OCI-LY1 (cell line): ENCODE measurements around the gene SPACA7.

ENCODE experiments used
- H2AFZ ChIP-seq: fragments of 200-600 bp; sonication (generic), shearing (Covaris generic); 2 replicates; pipeline ENCODE4 v1.6.0; 2014; ENCODE audit warnings: antibody characterized with exemption, mild to moderate bottlenecking, low read length
- H3F3A ChIP-seq: fragments of 200-600 bp; sonication (generic), shearing (Covaris generic); 2 replicates; pipeline ENCODE4 v1.6.0; 2014; ENCODE audit warnings: mild to moderate bottlenecking, antibody characterized with exemption, low read length, moderate library complexity; ENCODE audit not compliant: insufficient read depth
- H3K27ac ChIP-seq: fragments of 200-600 bp; sonication (generic); 2 replicates; pipeline ENCODE4 v1.5.1; 2014; ENCODE audit warnings: low read length, mixed run types, mild to moderate bottlenecking, low read depth; ENCODE audit not compliant: poor library complexity, severe bottlenecking
- H3K27me3 ChIP-seq: fragments of 200-600 bp; sonication (generic); 2 replicates; pipeline ENCODE4 v1.6.0; 2014; ENCODE audit warnings: antibody characterized with exemption, mild to moderate bottlenecking, low read length, moderate library complexity; ENCODE audit not compliant: insufficient read depth
- H3K36me3 ChIP-seq: fragments of 200-600 bp; sonication (generic); 2 replicates; pipeline ENCODE4 v1.6.1; 2014; ENCODE audit warnings: mild to moderate bottlenecking, antibody characterized with exemption, low read length, moderate library complexity, mixed read lengths; ENCODE audit not compliant: insufficient read depth
- H3K4me1 ChIP-seq: fragments of 200-600 bp; sonication (generic); 2 replicates; pipeline ENCODE4 v1.5.1; 2014; ENCODE audit warnings: mild to moderate bottlenecking, low read length, moderate library complexity; ENCODE audit not compliant: insufficient read depth, severe bottlenecking
- H3K4me2 ChIP-seq: fragments of 200-600 bp; sonication (generic), shearing (Covaris generic); 2 replicates; pipeline ENCODE4 v1.6.1; 2014; ENCODE audit warnings: low read length
- H3K4me3 ChIP-seq: fragments of 200-600 bp; sonication (generic); 2 replicates; pipeline ENCODE4 v1.5.1; 2014; ENCODE audit warnings: low read length, low read depth, mild to moderate bottlenecking, mixed read lengths; ENCODE audit not compliant: poor library complexity, severe bottlenecking
- H3K79me2 ChIP-seq: fragments of 200-600 bp; shearing (Covaris generic); 2 replicates; pipeline ENCODE4 v1.6.1; 2016; ENCODE audit warnings: mixed run types, low read length, mixed read lengths; ENCODE audit not compliant: insufficient read depth
- H3K9ac ChIP-seq: fragments of 200-600 bp; sonication (generic), shearing (Covaris generic); 2 replicates; pipeline ENCODE4 v1.6.1; 2014; ENCODE audit warnings: mild to moderate bottlenecking, low read length, mixed read lengths
- H3K9me2 ChIP-seq: fragments of 200-600 bp; sonication (generic), shearing (Covaris generic); 2 replicates; pipeline ENCODE4 v1.6.1; 2014; ENCODE audit warnings: low read depth, mild to moderate bottlenecking, low read length, mixed read lengths
- H3K9me3 ChIP-seq: fragments of 200-600 bp; shearing (Covaris generic); 2 replicates; pipeline ENCODE4 v1.6.1; 2014; ENCODE audit warnings: low read length, mixed read lengths
- H4K20me1 ChIP-seq: fragments of 200-600 bp; sonication (generic), shearing (Covaris generic); 2 replicates; pipeline ENCODE4 v1.6.0; 2016; ENCODE audit warnings: mild to moderate bottlenecking, low read length; ENCODE audit not compliant: insufficient read depth
- CTCF ChIP-seq: fragments of 200-600 bp; sonication (generic), shearing (Covaris generic); IDR thresholded peaks from 2 replicates; pipeline ENCODE4 v1.5.1; 2017; ENCODE audit warnings: mild to moderate bottlenecking, antibody characterized with exemption, low read length, moderate library complexity, mixed read lengths
- EZH2 ChIP-seq: fragments of 200-600 bp; sonication (generic), shearing (Covaris generic); IDR thresholded peaks from 2 replicates; pipeline ENCODE4 v1.8.0; 2017; ENCODE audit warnings: borderline replicate concordance, mixed run types, mild to moderate bottlenecking, antibody characterized with exemption, low read length, moderate library complexity, mixed read lengths

The SPACA7 gene

DNA sequence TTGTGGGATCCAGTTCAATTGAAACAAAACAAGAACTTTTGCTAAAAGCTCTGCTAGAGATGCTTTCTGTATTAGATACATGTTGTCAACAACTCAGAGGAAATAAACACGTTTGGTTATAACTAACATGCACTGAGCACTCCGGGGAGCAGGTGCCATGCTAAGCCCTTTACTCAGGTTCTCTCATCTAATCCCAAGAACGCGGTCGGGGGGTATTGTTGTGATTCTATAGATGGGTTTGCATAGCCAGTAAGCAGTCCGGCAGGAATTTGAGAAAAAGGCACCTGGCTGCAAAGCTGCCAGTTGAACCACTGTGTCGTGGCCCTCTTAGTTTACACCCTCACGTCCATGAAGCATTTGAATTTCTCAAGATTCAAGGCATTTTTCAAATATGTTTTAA lies 24.3 kb upstream of the SPACA7 start:
- Histone ChIP-seq H3K9me3 (no peaks in the 10 kb centered on the region), H3K4me3 (no peak overlapping the region), H4K20me1 (no peaks in the 10 kb centered on the region), H3K36me3 (no peaks in the 10 kb centered on the region), H3F3A (no peaks in the 10 kb centered on the region), H3K27me3 (no peaks in the 10 kb centered on the region), H3K4me2 (no peak overlapping the region), H3K79me2 (no peaks in the 10 kb centered on the region), H3K4me1 (no peaks in the 10 kb centered on the region), H3K9me2 (no peaks in the 10 kb centered on the region), H3K9ac (no peak overlapping the region), H2AFZ (no peak overlapping the region), H3K27ac (no peak overlapping the region)
- TF ChIP-seq CTCF: no peak
- no peak for TF ChIP-seq EZH2

DNA sequence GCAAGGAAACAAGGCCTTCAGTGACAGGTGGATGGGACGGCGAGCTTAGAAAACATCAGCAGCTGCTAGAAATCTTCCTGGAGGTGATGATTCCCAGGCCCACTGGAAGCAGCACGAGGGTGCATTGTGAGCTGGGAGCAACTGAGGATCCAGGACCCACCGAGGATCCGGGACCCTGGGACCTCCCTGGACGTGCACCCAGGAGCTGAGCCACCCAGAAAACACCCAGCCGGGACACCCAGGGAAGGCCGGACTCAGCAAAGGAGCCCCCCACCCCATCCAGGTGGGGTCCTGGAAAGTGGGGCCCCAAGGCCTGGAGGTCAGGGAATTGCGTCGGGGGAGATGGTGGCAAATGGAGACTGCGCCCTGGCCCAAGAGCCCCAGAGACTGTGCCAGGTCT lies 22.3 kb upstream of the SPACA7 start:
- no peak overlapping the region for H3K4me2 ChIP-seq
- H3K27ac ChIP-seq: no peak overlapping the region
- H3K36me3 ChIP-seq: no peaks in the 10 kb centered on the region
- no peaks in the 10 kb centered on the region for H4K20me1 ChIP-seq
- H3K9me2 ChIP-seq: no peaks in the 10 kb centered on the region
- H3K4me1 ChIP-seq: no peaks in the 10 kb centered on the region
- H3K9ac ChIP-seq: no peak overlapping the region
- no peaks in the 10 kb centered on the region; the same call in 1 of the 2 replicates for H3K27me3 ChIP-seq
- H3K4me3 ChIP-seq: no peak overlapping the region
- H3K79me2 ChIP-seq: no peaks in the 10 kb centered on the region
- no peaks in the 10 kb centered on the region for H3K9me3 ChIP-seq
- no peaks in the 10 kb centered on the region for H3F3A ChIP-seq
- no peak for TF ChIP-seq EZH2
- H2AFZ ChIP-seq: no peak overlapping the region

DNA sequence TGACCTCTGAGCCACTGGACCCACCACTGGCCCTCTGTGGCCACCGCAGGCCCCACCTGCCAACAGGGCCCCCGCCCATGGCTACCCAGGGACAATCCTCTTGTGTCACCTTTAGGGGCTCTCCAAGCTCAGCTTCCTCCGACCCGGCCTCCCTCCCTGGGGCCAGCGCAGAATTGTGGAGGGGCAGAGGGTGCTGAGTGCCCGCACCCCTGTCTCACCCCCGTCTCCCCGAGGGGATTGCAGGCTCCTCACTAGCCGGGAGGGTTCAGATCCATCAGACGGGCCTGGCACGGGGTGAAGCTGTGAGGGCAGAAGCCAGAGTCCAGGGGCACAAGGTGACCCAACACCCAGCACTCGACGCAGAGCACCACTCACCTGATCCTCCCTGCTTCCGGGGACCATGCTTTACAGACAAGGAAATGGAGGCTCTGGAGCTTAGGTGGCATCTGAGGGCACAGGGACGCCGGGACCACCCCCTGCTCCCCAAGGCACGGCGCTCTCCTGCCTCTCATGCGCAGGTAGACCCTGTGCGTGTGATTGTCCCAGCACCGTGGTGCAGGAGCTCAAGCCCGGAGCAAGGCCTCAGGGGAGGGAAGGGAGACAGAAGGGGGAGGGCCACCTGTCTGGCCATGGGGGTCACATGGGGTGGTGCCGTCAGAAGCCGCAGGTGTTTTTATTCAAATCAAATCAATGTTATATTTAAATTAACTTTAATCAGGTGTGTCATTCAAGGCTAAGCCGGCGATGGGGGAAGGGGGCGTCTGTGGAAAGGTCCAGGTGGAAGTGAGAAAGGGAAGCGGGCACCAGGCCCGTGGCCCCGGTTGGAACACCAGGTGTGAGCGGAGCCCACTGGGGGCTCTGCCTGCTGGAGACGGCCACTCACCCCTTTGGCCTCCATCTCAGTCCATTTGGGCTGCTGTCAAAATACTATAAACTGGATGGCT lies 21.6 kb upstream of the SPACA7 start:
- Histone ChIP-seq H4K20me1 (no peaks in the 10 kb centered on the region), H3K9me3 (no peaks in the 10 kb centered on the region), H3K27ac (no peak overlapping the region), H3F3A (no peaks in the 10 kb centered on the region), H2AFZ (no peak overlapping the region), H3K4me3 (no peak overlapping the region), H3K27me3 (no peaks in the 10 kb centered on the region; the same call in 1 of the 2 replicates), H3K36me3 (no peaks in the 10 kb centered on the region), H3K4me1 (no peaks in the 10 kb centered on the region), H3K9ac (no peak overlapping the region), H3K4me2 (no peak overlapping the region), H3K9me2 (no peaks in the 10 kb centered on the region), H3K79me2 (no peaks in the 10 kb centered on the region)
- TF ChIP-seq EZH2: no peak
- no peak for TF ChIP-seq CTCF
